Measurements from ENCODE around the gene ABCC9. TPM values are rescaled to one million over a fixed set of nuclear protein-coding genes. Genes with fewer than 3 reads are reported as not detected.
A peak's percentile ranks its signal among the peaks of the same experiment; 100 is the strongest.

Gene ABCC9
- total RNA-seq, 4 donors from 2014 or later = 12.5 to 41.6 (median 27.3) TPM

- H3K36me3 ChIP-seq = no peaks in the 10 kb centered on the region
- WGBS, 2 donors = 77 to 88% methylated on average over 3 of the region's 3 CpGs
- H3K9me3 ChIP-seq = no peaks in the 10 kb centered on the region
- no peaks in the 10 kb centered on the region for H3K4me1 ChIP-seq
- DNase-seq (ENCODE audit: low spot score in 2 of 2) = no peak
- H3K4me3 ChIP-seq = no peak overlapping the region
- no peaks in the 10 kb centered on the region for H3K27me3 ChIP-seq
- no peak for TF ChIP-seq POLR2A (IDR thresholded peaks at IDR 0.05)
- TF ChIP-seq, protein P1, sequence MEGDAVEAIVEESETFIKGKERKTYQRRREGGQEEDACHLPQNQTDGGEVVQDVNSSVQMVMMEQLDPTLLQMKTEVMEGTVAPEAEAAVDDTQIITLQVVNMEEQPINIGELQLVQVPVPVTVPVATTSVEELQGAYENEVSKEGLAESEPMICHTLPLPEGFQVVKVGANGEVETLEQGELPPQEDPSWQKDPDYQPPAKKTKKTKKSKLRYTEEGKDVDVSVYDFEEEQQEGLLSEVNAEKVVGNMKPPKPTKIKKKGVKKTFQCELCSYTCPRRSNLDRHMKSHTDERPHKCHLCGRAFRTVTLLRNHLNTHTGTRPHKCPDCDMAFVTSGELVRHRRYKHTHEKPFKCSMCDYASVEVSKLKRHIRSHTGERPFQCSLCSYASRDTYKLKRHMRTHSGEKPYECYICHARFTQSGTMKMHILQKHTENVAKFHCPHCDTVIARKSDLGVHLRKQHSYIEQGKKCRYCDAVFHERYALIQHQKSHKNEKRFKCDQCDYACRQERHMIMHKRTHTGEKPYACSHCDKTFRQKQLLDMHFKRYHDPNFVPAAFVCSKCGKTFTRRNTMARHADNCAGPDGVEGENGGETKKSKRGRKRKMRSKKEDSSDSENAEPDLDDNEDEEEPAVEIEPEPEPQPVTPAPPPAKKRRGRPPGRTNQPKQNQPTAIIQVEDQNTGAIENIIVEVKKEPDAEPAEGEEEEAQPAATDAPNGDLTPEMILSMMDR (IDR thresholded peaks at IDR 0.05) = no peak
- no peak for TF ChIP-seq EP300 (IDR thresholded peaks at IDR 0.05)
- H3K27ac ChIP-seq = no peak overlapping the region
These were observed 22.8 kb downstream of the ABCC9 start for GRCh38 chr12:21918456-21918855.

- Histone ChIP-seq H3K4me1 (no peaks in the 10 kb centered on the region), H3K36me3 (no peaks in the 10 kb centered on the region), H3K9me3 (no peaks in the 10 kb centered on the region), H3K27me3 (no peaks in the 10 kb centered on the region), H3K4me3 (no peak overlapping the region), H3K27ac (peak overlapping the region in 1 of 4 donors; percentile 4)
- 52 to 59% methylated on average over 1 of the region's 1 CpG for WGBS, 2 donors
- TF ChIP-seq, protein P1 (IDR thresholded peaks at IDR 0.05) = no peak
- no peak for TF ChIP-seq POLR2A (IDR thresholded peaks at IDR 0.05)
- TF ChIP-seq EP300 (IDR thresholded peaks at IDR 0.05) = no peak
- DNase-seq (ENCODE audit: low spot score in 2 of 2) = no peak
These were observed 27.4 kb downstream of the ABCC9 start for GRCh38 chr12:21913823-21914222.

- Histone ChIP-seq H3K27ac (no peak overlapping the region), H3K4me3 (no peak overlapping the region), H3K9me3 (no peaks in the 10 kb centered on the region), H3K4me1 (no peaks in the 10 kb centered on the region), H3K36me3 (no peaks in the 10 kb centered on the region), H3K27me3 (no peaks in the 10 kb centered on the region)
- WGBS, 2 donors = 72 to 78% methylated on average over 3 of the region's 3 CpGs
- TF ChIP-seq, protein P1 (IDR thresholded peaks at IDR 0.05) = no peak
- TF ChIP-seq EP300 (IDR thresholded peaks at IDR 0.05) = no peak
- DNase-seq (ENCODE audit: low spot score in 2 of 2) = no peak
These were observed 28.9 kb downstream of the ABCC9 start for GRCh38 chr12:21912318-21912717.

DNA sequence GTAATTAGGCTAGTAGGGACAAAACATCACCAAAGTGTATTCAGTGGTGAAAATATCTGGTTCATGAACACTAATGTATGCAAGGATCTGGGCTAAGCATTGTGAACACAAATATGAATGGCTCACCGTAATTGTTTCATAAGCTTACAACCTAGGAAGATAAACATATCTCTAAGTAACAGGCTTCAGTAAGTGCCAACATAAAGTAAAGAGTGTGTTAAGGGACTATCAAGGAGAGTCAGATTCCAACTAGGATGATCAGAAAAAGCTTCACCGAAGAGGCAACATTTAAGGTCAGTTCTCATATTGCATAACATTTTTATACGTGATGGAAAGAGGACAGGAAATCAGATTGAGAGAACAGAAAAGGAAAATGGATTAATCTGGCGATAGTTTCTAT, 29.4 kb downstream of the ABCC9 start:
- DNase-seq (ENCODE audit: low spot score in 2 of 2) = no peak
- TF ChIP-seq, protein P1 (IDR thresholded peaks at IDR 0.05) = no peak
- TF ChIP-seq EP300 (IDR thresholded peaks at IDR 0.05) (no peak), POLR2A (IDR thresholded peaks at IDR 0.05) (no peak)
- no peaks in the 10 kb centered on the region for H3K4me1 ChIP-seq
- no peaks in the 10 kb centered on the region for H3K36me3 ChIP-seq
- no peaks in the 10 kb centered on the region for H3K9me3 ChIP-seq
- H3K27me3 ChIP-seq = no peaks in the 10 kb centered on the region
- WGBS, 2 donors = 69 to 73% methylated on average over 4 of the region's 4 CpGs
- H3K4me3 ChIP-seq = no peak overlapping the region
- no peak overlapping the region for H3K27ac ChIP-seq

- 48 to 51% methylated on average over 6 of the region's 6 CpGs for WGBS, 2 donors
- no peak overlapping the region for H3K27ac ChIP-seq
- H3K36me3 ChIP-seq = no peaks in the 10 kb centered on the region
- H3K4me1 ChIP-seq = no peaks in the 10 kb centered on the region
- no peaks in the 10 kb centered on the region for H3K9me3 ChIP-seq
- no peak for DNase-seq (ENCODE audit: low spot score in 2 of 2)
- no peak overlapping the region for H3K4me3 ChIP-seq
- no peaks in the 10 kb centered on the region for H3K27me3 ChIP-seq
- TF ChIP-seq POLR2A (IDR thresholded peaks at IDR 0.05) (no peak), EP300 (IDR thresholded peaks at IDR 0.05) (no peak)
- TF ChIP-seq, protein P1 (IDR thresholded peaks at IDR 0.05) = no peak
These were observed 30.6 kb downstream of the ABCC9 start for GRCh38 chr12:21910657-21911056.
